HepG2 (cell line): ENCODE measurements around the gene SH2D6. TPM values are rescaled to one million over a fixed set of nuclear protein-coding genes. Genes with fewer than 3 reads are reported as not detected.
A peak's percentile ranks its signal among the peaks of the same experiment; 100 is the strongest.

Experiments used
- ARID3A ChIP-seq: IDR thresholded peaks from 2 replicates; pipeline ENCODE4 v1.6.1; 2012; ENCODE audit warnings: low read depth, low read length, improper control_type of control experiment
- CENPX ChIP-seq: sonication (generic); formaldehyde crosslinking; IDR thresholded peaks from 2 replicates; pipeline ENCODE4 v1.9.0; 2021; ENCODE audit warnings: mild to moderate bottlenecking, missing genetic modification reagents, moderate library complexity
- KDM5B ChIP-seq: sonication (generic); formaldehyde crosslinking; IDR thresholded peaks from 2 replicates; pipeline ENCODE4 v1.4.0; 2020; ENCODE audit warnings: missing genetic modification reagents, mild to moderate bottlenecking, borderline replicate concordance
- LRRFIP1 ChIP-seq: sonication (generic); formaldehyde crosslinking; conservative IDR thresholded peaks from 2 replicates; pipeline ENCODE4 v1.4.0; 2020; ENCODE audit warnings: missing genetic modification reagents
- PHF8 ChIP-seq: sonication (generic); formaldehyde crosslinking; IDR thresholded peaks from 2 replicates; pipeline ENCODE4 v1.5.0; 2020; ENCODE audit warnings: missing genetic modification reagents
- PREB ChIP-seq: sonication (generic); formaldehyde crosslinking; IDR thresholded peaks from 2 replicates; pipeline ENCODE4 v1.4.0; 2020; ENCODE audit warnings: missing genetic modification reagents
- SIN3A ChIP-seq: IDR thresholded peaks from 2 replicates; pipeline ENCODE4 v1.6.1; 2011; ENCODE audit warnings: low read depth, mild to moderate bottlenecking, control low read depth, low read length, borderline replicate concordance
- SRF ChIP-seq: IDR thresholded peaks from 2 replicates; pipeline ENCODE4 v1.6.1; 2011; ENCODE audit warnings: mild to moderate bottlenecking, low read depth, low read length, moderate library complexity
- TEAD2 ChIP-seq: sonication (generic); formaldehyde crosslinking; IDR thresholded peaks from 2 replicates; pipeline ENCODE4 v1.9.0; 2021; ENCODE audit warnings: missing genetic modification reagents
- THAP8 ChIP-seq: sonication (generic); formaldehyde crosslinking; IDR thresholded peaks from 2 replicates; pipeline ENCODE4 v1.5.1; 2020; ENCODE audit warnings: missing genetic modification reagents, mild to moderate bottlenecking, borderline replicate concordance
- ZFP36 ChIP-seq: fragments of 150-350 bp; IDR thresholded peaks from 2 replicates; pipeline ENCODE4 v1.6.1; 2018; ENCODE audit warnings: borderline replicate concordance, low read length, low read depth; ENCODE audit not compliant: partially characterized antibody
- ZNF143 ChIP-seq: sonication (generic); formaldehyde crosslinking; IDR thresholded peaks from 2 replicates; pipeline ENCODE4 v1.4.0; 2020; ENCODE audit warnings: missing genetic modification reagents
- ZNF280D ChIP-seq: sonication (generic); formaldehyde crosslinking; IDR thresholded peaks from 2 replicates; pipeline ENCODE4 v1.5.1; 2020; ENCODE audit warnings: mild to moderate bottlenecking, missing genetic modification reagents
- ZNF30 ChIP-seq: sonication (generic); formaldehyde crosslinking; IDR thresholded peaks from 2 replicates; pipeline ENCODE4 v1.5.0; 2020; ENCODE audit warnings: mild to moderate bottlenecking, missing genetic modification reagents
- ZNF556 ChIP-seq: sonication (generic); formaldehyde crosslinking; IDR thresholded peaks from 2 replicates; pipeline ENCODE4 v1.4.0; 2020; ENCODE audit warnings: mild to moderate bottlenecking, missing genetic modification reagents, borderline replicate concordance
- ZNF589 ChIP-seq: sonication (generic); formaldehyde crosslinking; conservative IDR thresholded peaks from 2 replicates; pipeline ENCODE4 v1.8.0; 2022; ENCODE audit warnings: mild to moderate bottlenecking, moderate library complexity, missing genetic modification reagents
- ZNF615 ChIP-seq: sonication (generic); formaldehyde crosslinking; IDR thresholded peaks from 2 replicates; pipeline ENCODE4 v1.5.0; 2020; ENCODE audit warnings: mild to moderate bottlenecking, missing genetic modification reagents, borderline replicate concordance
- ZNF737 ChIP-seq: sonication (generic); formaldehyde crosslinking; IDR thresholded peaks from 2 replicates; pipeline ENCODE4 v1.5.0; 2020; ENCODE audit warnings: missing genetic modification reagents, mild to moderate bottlenecking, borderline replicate concordance
- polyA plus RNA-seq, 8 experiments: library from polyadenylated mRNA; depleted of rRNA in 3 of 8; stranded (reverse) in 7 of 8; unstranded in 1 of 8; fragments of >200 nt; fragmentation: Illumina TruSeq in 4 of 8; extraction: Trizol in 4 of 8; gene quantifications; 2 replicates each; pipeline versions ENCODE4 v1.2.1 to v1.2.3, GENCODE V29; 2011 to 2016; ENCODE audit warnings: low read depth in 4 of 8, missing spikeins in 1 of 8, mixed read lengths in 1 of 8; ENCODE audit not compliant: insufficient read depth in 1 of 8
- total RNA-seq, 5 experiments: library from RNA; depleted of rRNA; stranded (reverse); fragments of >200 nt; fragmentation: Illumina TruSeq; extraction: Trizol; gene quantifications; 2 replicates each; pipeline ENCODE4 v1.2.3, GENCODE V29; 2016; ENCODE audit warnings: low read depth in 1 of 5

SH2D6 gene
- total and polyA plus RNA-seq, 2 of the 13 experiments (the other 11 are each of a cell fraction or from before 2014, with no cell fraction given), result 0.11 to 0.26 TPM

GRCh38 chr2:85418132-85419008 is at the start of gene SH2D6 (continued):
- TF ChIP-seq ARID3A (0 out of 2 replicates have a peak, but pooled peaks have one; percentile 5), LRRFIP1 (CRISPR knock-in tag) (no peak), ZFP36 (no peak), SIN3A (peak; percentile 55; the same call in 1 of the 2 replicates), ZNF143 (CRISPR knock-in tag) (peak; percentile 96), PREB (CRISPR knock-in tag) (0 out of 2 replicates have a peak, but pooled peaks have one; percentile 48), PHF8 (CRISPR knock-in tag) (peak; percentile 97), CENPX (CRISPR knock-in tag) (no peak), ZNF615 (CRISPR knock-in tag) (no peak), ZNF280D (CRISPR knock-in tag) (peak; percentile 82), THAP8 (CRISPR knock-in tag) (peak; percentile 99), ZNF737 (CRISPR knock-in tag) (0 out of 2 replicates have a peak, but pooled peaks have one; percentile 51), ZNF30 (CRISPR knock-in tag) (peak; percentile 72; the same call in 1 of the 2 replicates), ZNF589 (CRISPR knock-in tag) (peak; percentile 73), ZNF556 (CRISPR knock-in tag) (peak; percentile 42; the same call in 1 of the 2 replicates), TEAD2 (CRISPR knock-in tag) (0 out of 2 replicates have a peak, but pooled peaks have one; percentile 63), SRF (no peak), KDM5B (CRISPR knock-in tag) (peak; percentile 70)
